Esophagus muscularis mucosa (tissue), 4 donors: Measurements from ENCODE around the gene CCDC51. TPM values are rescaled to one million over a fixed set of nuclear protein-coding genes. Genes with fewer than 3 reads are reported as not detected.
A peak's percentile ranks its signal among the peaks of the same experiment; 100 is the strongest.

ENCODE experiments used
- DNase-seq: peaks from one replicate; pipeline ENCODE4 v3.0.0-alpha.2; 2017; ENCODE audit errors: extremely low spot score
- H3K27ac ChIP-seq, 4 donors: fragments of 200-600 bp; sonication (generic); replicated peaks in 1 of 4; 1 replicate in 3 of 4; 2 replicates in 1 of 4; pipeline ENCODE4 v1.5.1; 2016 to 2019; ENCODE audit warnings: mild to moderate bottlenecking in 1 of 4
- H3K27me3 ChIP-seq, 4 donors: fragments of 200-600 bp; sonication (generic); one replicate each; pipeline versions ENCODE4 v1.5.1 to v1.6.0; 2016 to 2019
- H3K36me3 ChIP-seq, 4 donors: fragments of 200-600 bp; sonication (generic); one replicate each; pipeline ENCODE4 v1.5.1; 2016 to 2019
- H3K4me1 ChIP-seq, 4 donors: fragments of 200-600 bp; sonication (generic); one replicate each; pipeline ENCODE4 v1.5.1; 2016 to 2019
- H3K4me3 ChIP-seq, 4 donors: fragments of 200-600 bp; sonication (generic); 1 replicate in 2 of 4; 2 replicates in 2 of 4; pipeline ENCODE4 v1.5.1; 2016 to 2019; ENCODE audit warnings: mild to moderate bottlenecking in 4 of 4, moderate library complexity in 1 of 4
- H3K9me3 ChIP-seq, 4 donors: fragments of 200-600 bp; sonication (generic); 1 replicate in 3 of 4; 2 replicates in 1 of 4; pipeline ENCODE4 v1.5.1; 2016 to 2019
- EP300 ChIP-seq: sonication (generic); formaldehyde crosslinking; IDR thresholded peaks from one replicate; pipeline ENCODE4 v1.6.1; 2017; ENCODE audit warnings: antibody characterized with exemption
- POLR2A ChIP-seq: fragments of 450-650 bp; IDR thresholded peaks from one replicate; pipeline ENCODE4 v1.6.1; 2017; ENCODE audit warnings: antibody characterized with exemption, moderate library complexity, mild to moderate bottlenecking, low read depth
- POLR2AphosphoS5 ChIP-seq, 2 donors: sonication (generic); formaldehyde crosslinking; IDR thresholded peaks; one replicate each; pipeline ENCODE4 v1.6.1; 2017; ENCODE audit warnings: antibody characterized with exemption in 2 of 2
- WGBS: methylation state at CpG from one replicate; pipeline ENCODE4 v1.1.5; 2018; 5-methylcytosine and 5-hydroxymethylcytosine counted together
- intact Hi-C: fragments of 100-400 bp; cut with DNase I; formaldehyde crosslinking; loops from one replicate; pipeline ENCODE4 v1.15.1; 2023
- total RNA-seq, 4 donors: library from RNA; depleted of rRNA; stranded (reverse); fragments of >200 nt; gene quantifications; one replicate each; pipeline versions ENCODE4 v1.1.0 to v1.2.1, GENCODE V29; 2016
- TF ChIP-seq, protein P1 (sequence below), 3 experiments: fragments of 200-600 bp in 2 of 3; fragments of 450-650 bp in 1 of 3; sonication (generic) in 2 of 3; IDR thresholded peaks; one replicate each; pipeline ENCODE4 v1.5.1; 2017 to 2019; ENCODE audit warnings: antibody characterized with exemption in 3 of 3, mild to moderate bottlenecking in 2 of 3, moderate library complexity in 1 of 3

CCDC51 gene
- total RNA-seq, 4 donors from 2014 or later = 15.6 to 26.6 (median 23.0) TPM

DNA sequence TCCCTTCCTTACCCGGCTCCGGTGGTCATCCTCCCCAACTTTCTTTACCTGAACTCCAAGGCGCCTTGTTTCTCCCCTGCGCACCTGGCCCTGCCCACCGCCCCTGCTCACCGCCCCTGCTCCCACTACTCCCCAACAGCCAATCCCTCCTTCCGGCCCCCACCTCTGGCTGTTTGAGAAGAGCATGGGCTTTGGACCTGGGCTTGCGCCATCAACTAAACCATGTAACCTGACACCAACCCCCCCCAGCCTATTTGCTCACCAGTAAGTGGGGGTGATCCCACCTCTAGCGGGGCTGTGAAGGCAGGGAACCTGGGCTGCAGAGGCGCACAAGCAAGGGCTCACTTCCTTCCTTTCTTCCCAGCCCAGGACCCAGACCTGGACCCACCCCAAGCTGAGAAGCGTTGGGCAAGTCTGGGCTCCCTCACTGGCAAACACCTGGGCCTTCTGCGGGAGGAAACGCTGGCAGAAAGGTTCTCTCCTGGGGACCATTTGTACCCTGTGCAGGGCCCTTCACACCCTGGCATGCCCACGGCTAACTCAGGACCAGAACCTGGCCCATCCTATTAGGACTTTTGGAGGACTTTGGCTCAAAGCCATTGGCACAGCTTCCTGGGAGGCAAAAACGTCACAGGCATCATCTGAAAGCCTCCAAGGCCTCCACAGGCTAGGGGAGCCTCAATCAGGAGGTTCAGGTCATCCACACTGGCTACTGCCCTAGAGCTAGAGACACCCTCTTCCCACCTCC lies 9.8 kb downstream of the CCDC51 start, which contains the start of gene PLXNB1:
Gene PLXNB1, minus strand, starts transcription at position 127 of the 748 bp plus-strand sequence. CDS start 5,475 bp downstream, outside the sequence.
- peaks cover 0 to 17% (median 14%) of the 10 kb centered on the region in 4 donors for H3K36me3 ChIP-seq
- peaks cover 59 to 89% (median 84%) of the 10 kb centered on the region in 4 donors for H3K4me1 ChIP-seq
- peak within 1 kb of the TSS; percentile 93 to 99 (median 98) for H3K27ac ChIP-seq
- no peaks in the 10 kb centered on the region for H3K9me3 ChIP-seq
- peak within 1 kb of the TSS; percentile 77 to 92 (median 86) for H3K4me3 ChIP-seq
- TF ChIP-seq, protein P1, sequence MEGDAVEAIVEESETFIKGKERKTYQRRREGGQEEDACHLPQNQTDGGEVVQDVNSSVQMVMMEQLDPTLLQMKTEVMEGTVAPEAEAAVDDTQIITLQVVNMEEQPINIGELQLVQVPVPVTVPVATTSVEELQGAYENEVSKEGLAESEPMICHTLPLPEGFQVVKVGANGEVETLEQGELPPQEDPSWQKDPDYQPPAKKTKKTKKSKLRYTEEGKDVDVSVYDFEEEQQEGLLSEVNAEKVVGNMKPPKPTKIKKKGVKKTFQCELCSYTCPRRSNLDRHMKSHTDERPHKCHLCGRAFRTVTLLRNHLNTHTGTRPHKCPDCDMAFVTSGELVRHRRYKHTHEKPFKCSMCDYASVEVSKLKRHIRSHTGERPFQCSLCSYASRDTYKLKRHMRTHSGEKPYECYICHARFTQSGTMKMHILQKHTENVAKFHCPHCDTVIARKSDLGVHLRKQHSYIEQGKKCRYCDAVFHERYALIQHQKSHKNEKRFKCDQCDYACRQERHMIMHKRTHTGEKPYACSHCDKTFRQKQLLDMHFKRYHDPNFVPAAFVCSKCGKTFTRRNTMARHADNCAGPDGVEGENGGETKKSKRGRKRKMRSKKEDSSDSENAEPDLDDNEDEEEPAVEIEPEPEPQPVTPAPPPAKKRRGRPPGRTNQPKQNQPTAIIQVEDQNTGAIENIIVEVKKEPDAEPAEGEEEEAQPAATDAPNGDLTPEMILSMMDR (IDR thresholded peaks at IDR 0.05) = no peak
- TF ChIP-seq POLR2AphosphoS5 (IDR thresholded peaks at IDR 0.05) = peak; percentile 53 to 84
- TF ChIP-seq POLR2A = peak; percentile 33
- TF ChIP-seq EP300 = no peak
- no peaks in the 10 kb centered on the region for H3K27me3 ChIP-seq
- intact Hi-C loops = no loop called here
- peak; percentile 97 for DNase-seq
- WGBS = 16% methylated on average over 14 of the region's 15 CpGs

DNA sequence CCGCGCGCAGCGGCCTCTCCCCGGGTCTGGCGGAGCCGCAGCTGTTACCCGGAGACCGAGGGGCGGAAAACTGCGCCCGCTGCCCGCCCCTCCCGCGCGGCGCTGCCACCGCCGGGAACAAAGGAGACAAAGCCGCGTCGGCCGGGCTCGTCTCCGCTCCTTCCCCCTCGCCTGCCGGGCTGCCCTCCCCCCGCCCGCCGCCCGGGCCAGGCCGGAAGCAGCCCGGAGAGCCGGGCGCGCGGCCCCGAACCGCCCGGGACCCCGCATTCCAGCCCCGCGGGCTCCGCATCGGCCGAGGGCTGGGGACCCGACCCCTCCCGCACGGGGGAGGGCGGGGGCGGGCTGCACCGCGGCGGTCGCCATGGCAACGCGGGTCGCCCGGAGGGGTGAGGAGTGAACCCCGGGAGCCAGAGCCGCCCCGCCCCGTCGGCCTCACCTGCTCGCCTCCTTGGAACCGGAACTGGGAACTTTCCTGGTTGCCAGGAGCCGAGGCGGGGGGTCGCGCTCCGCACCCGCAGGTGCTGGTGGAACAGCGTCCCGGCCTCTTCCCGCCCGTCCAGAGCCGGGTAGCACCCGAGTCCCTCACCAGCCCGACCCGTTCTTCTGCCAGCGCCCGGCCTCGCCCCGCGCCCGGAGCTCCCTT lies 10.5 kb downstream of the CCDC51 start:
- Histone ChIP-seq H3K4me1 (peaks cover 59 to 89% (median 84%) of the 10 kb centered on the region in 4 donors), H3K4me3 (peak overlapping the region; percentile 77 to 92 (median 86)), H3K27me3 (no peaks in the 10 kb centered on the region), H3K9me3 (no peaks in the 10 kb centered on the region), H3K27ac (peak overlapping the region; percentile 93 to 99 (median 98)), H3K36me3 (peaks cover 0 to 17% (median 14%) of the 10 kb centered on the region in 4 donors)
- no peak for DNase-seq
- under 1% methylated on average over 12 of the region's 86 CpGs for WGBS
- intact Hi-C loops = no loop called here
- TF ChIP-seq EP300 (no peak), POLR2A (no peak), POLR2AphosphoS5 (IDR thresholded peaks at IDR 0.05) (peak in 1 of 2 donors; percentile 45)

DNA sequence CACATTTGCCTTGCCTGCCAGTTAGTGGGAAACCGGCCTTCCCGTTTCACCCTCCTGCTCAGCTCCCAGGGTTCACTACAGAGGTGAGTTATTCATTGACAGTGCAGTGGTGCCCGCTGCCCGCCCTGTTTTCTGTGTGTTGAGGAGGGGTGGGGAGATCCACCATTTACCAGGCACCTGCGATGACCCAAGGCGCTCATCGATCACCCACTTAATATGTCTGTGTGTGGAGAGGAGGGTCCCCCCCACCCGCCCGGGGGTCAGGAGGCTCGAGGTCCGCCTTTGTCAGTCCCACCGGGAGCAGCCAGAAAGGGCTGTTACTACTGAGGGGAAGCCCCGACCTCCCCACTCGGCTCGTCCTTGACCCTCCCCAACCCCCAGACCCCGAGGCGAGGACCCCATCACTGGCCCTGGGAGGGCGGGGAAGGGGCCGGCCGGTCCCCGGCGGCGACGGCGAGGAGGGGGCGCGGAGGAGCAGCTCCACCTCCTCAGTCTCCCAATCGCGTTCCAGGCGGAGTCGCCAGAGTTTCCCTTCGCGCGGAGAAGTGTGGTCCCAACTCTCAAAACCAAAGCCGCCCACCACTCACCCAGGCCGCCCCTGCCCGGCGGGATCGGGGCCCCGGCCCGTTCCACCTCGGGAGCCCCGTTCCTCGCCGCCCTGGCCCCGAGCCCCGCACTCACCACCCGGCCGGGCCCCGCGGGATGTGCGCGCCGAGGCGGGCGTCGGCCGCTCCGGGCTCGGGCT lies 11.2 kb downstream of the CCDC51 start:
- Histone ChIP-seq H3K4me1 (peaks cover 62 to 89% (median 84%) of the 10 kb centered on the region in 4 donors), H3K36me3 (peaks cover 0 to 22% (median 18%) of the 10 kb centered on the region in 4 donors), H3K4me3 (peak overlapping the region; percentile 77 to 92 (median 86)), H3K9me3 (no peaks in the 10 kb centered on the region), H3K27ac (peak overlapping the region; percentile 93 to 99 (median 98)), H3K27me3 (no peaks in the 10 kb centered on the region)
- intact Hi-C loops = no loop called here
- TF ChIP-seq, protein P1 (IDR thresholded peaks at IDR 0.05) = no peak
- TF ChIP-seq POLR2AphosphoS5 (IDR thresholded peaks at IDR 0.05) = peak; percentile 47 to 85
- WGBS = 18% methylated on average over 4 of the region's 60 CpGs
- DNase-seq = no peak

DNA sequence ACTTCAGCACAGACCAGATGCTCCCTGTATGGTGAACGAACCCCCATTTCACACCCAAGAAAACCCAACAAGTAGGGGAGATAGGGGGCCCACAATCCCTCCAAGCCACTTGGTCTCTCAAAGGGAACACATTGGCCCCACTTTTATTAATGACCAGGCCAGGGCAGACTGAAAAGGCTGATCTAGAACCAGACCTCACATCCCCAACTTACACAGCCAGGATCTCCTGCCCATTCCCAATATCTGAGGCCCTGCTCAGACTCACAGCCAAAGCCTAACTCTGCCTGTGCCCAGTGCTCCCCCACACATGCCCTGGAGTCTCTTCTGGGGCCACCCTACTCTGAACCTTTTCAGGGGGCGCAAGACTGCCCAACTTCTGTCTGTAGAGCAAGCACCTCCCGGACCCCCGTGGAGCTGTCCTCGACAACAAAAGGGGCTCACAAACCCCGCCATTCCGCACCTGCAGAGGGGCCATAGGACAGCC lies 11.8 kb downstream of the CCDC51 start:
- intact Hi-C loops = no loop called here
- Histone ChIP-seq H3K4me3 (peak overlapping the region; percentile 77 to 92 (median 86)), H3K27ac (peak overlapping the region; percentile 93 to 99 (median 98)), H3K36me3 (peaks cover 0 to 22% (median 19%) of the 10 kb centered on the region in 4 donors), H3K4me1 (peaks cover 58 to 89% (median 84%) of the 10 kb centered on the region in 4 donors), H3K27me3 (no peaks in the 10 kb centered on the region), H3K9me3 (no peaks in the 10 kb centered on the region)
- no peak for DNase-seq
- TF ChIP-seq POLR2AphosphoS5 (IDR thresholded peaks at IDR 0.05) (no peak), EP300 (no peak), POLR2A (no peak)
- TF ChIP-seq, protein P1 (IDR thresholded peaks at IDR 0.05) = no peak
- 50% methylated on average over 7 of the region's 7 CpGs for WGBS
